ENCODE results near the gene PPP1R1A.

The PPP1R1A gene

GRCh38 chr12:54585243-54585642, 3.2 kb downstream of the PPP1R1A start:
- no peak overlapping the region for H3K4me3 ChIP-seq (ENCODE audit: low read length)
- H3K36me3 ChIP-seq (ENCODE audit: insufficient read depth, low read depth, low read length), result peaks cover 6% of the 10 kb centered on the region
- peaks cover 12% of the 10 kb centered on the region; the same call in 1 of the 2 replicates for H3K4me1 ChIP-seq (ENCODE audit: insufficient read depth, low read length)
- no peak overlapping the region for H3K27ac ChIP-seq (ENCODE audit: low read length)
- peaks cover 39% of the 10 kb centered on the region for H3K27me3 ChIP-seq (ENCODE audit: insufficient read depth, low read length)
- no peak overlapping the region for H3K9ac ChIP-seq (ENCODE audit: low read depth, low read length)
- H3K9me3 ChIP-seq (ENCODE audit: insufficient read depth, low read depth, low read length), result no peaks in the 10 kb centered on the region

- Histone ChIP-seq H3K4me3 (ENCODE audit: low read length) (no peak overlapping the region), H3K27ac (ENCODE audit: low read length) (no peak overlapping the region), H3K9me3 (ENCODE audit: insufficient read depth, low read depth, low read length) (no peaks in the 10 kb centered on the region), H3K9ac (ENCODE audit: low read depth, low read length) (no peak overlapping the region), H3K27me3 (ENCODE audit: insufficient read depth, low read length) (peaks cover 28% of the 10 kb centered on the region), H3K4me1 (ENCODE audit: insufficient read depth, low read length) (peaks cover 7% of the 10 kb centered on the region; the same call in 1 of the 2 replicates), H3K36me3 (ENCODE audit: insufficient read depth, low read depth, low read length) (peaks cover 6% of the 10 kb centered on the region)
These were observed 4.3 kb downstream of the PPP1R1A start for GRCh38 chr12:54584128-54584527.

- H3K4me1 ChIP-seq (ENCODE audit: insufficient read depth, low read length), result peaks cover 3% of the 10 kb centered on the region; the same call in 1 of the 2 replicates
- no peak overlapping the region for H3K9ac ChIP-seq (ENCODE audit: low read depth, low read length)
- peaks cover 6% of the 10 kb centered on the region for H3K36me3 ChIP-seq (ENCODE audit: insufficient read depth, low read depth, low read length)
- H3K27me3 ChIP-seq (ENCODE audit: insufficient read depth, low read length), result peaks cover 24% of the 10 kb centered on the region
- H3K4me3 ChIP-seq (ENCODE audit: low read length), result no peak overlapping the region
- no peak overlapping the region for H3K27ac ChIP-seq (ENCODE audit: low read length)
- H3K9me3 ChIP-seq (ENCODE audit: insufficient read depth, low read depth, low read length), result no peaks in the 10 kb centered on the region
These were observed 4.7 kb downstream of the PPP1R1A start for GRCh38 chr12:54583726-54584125.

GRCh38 chr12:54581412-54581811, 7.0 kb downstream of the PPP1R1A start:
- Histone ChIP-seq H3K27ac (ENCODE audit: low read length) (no peak overlapping the region), H3K27me3 (ENCODE audit: insufficient read depth, low read length) (peaks cover 5% of the 10 kb centered on the region; the same call in 1 of the 2 replicates), H3K4me1 (ENCODE audit: insufficient read depth, low read length) (peaks cover 3% of the 10 kb centered on the region; the same call in 1 of the 2 replicates), H3K9me3 (ENCODE audit: insufficient read depth, low read depth, low read length) (no peaks in the 10 kb centered on the region), H3K36me3 (ENCODE audit: insufficient read depth, low read depth, low read length) (peaks cover 6% of the 10 kb centered on the region), H3K4me3 (ENCODE audit: low read length) (no peak overlapping the region), H3K9ac (ENCODE audit: low read depth, low read length) (no peak overlapping the region)

- Histone ChIP-seq H3K9ac (ENCODE audit: low read depth, low read length) (no peak overlapping the region), H3K9me3 (ENCODE audit: insufficient read depth, low read depth, low read length) (no peaks in the 10 kb centered on the region), H3K4me1 (ENCODE audit: insufficient read depth, low read length) (peaks cover 3% of the 10 kb centered on the region; the same call in 1 of the 2 replicates), H3K36me3 (ENCODE audit: insufficient read depth, low read depth, low read length) (peaks cover 6% of the 10 kb centered on the region), H3K27me3 (ENCODE audit: insufficient read depth, low read length) (no peaks in the 10 kb centered on the region), H3K4me3 (ENCODE audit: low read length) (no peak overlapping the region), H3K27ac (ENCODE audit: low read length) (no peak overlapping the region)
These were observed 8.6 kb downstream of the PPP1R1A start for GRCh38 chr12:54579696-54580333.

GRCh38 chr12:54579258-54579657, 9.2 kb downstream of the PPP1R1A start:
- Histone ChIP-seq H3K36me3 (ENCODE audit: insufficient read depth, low read depth, low read length) (peaks cover 6% of the 10 kb centered on the region), H3K9ac (ENCODE audit: low read depth, low read length) (no peak overlapping the region), H3K4me1 (ENCODE audit: insufficient read depth, low read length) (peaks cover 3% of the 10 kb centered on the region; the same call in 1 of the 2 replicates), H3K27ac (ENCODE audit: low read length) (no peak overlapping the region), H3K27me3 (ENCODE audit: insufficient read depth, low read length) (no peaks in the 10 kb centered on the region), H3K9me3 (ENCODE audit: insufficient read depth, low read depth, low read length) (no peaks in the 10 kb centered on the region), H3K4me3 (ENCODE audit: low read length) (no peak overlapping the region)

- Histone ChIP-seq H3K9ac (ENCODE audit: low read depth, low read length) (no peak overlapping the region), H3K9me3 (ENCODE audit: insufficient read depth, low read depth, low read length) (no peaks in the 10 kb centered on the region), H3K4me1 (ENCODE audit: insufficient read depth, low read length) (peaks cover 1% of the 10 kb centered on the region; the same call in 1 of the 2 replicates), H3K36me3 (ENCODE audit: insufficient read depth, low read depth, low read length) (peaks cover 6% of the 10 kb centered on the region), H3K4me3 (ENCODE audit: low read length) (no peak overlapping the region), H3K27me3 (ENCODE audit: insufficient read depth, low read length) (no peaks in the 10 kb centered on the region), H3K27ac (ENCODE audit: low read length) (no peak overlapping the region)
These were observed 9.7 kb downstream of the PPP1R1A start for GRCh38 chr12:54578778-54579177.

- H3K27me3 ChIP-seq (ENCODE audit: insufficient read depth, low read length), result no peaks in the 10 kb centered on the region
- no peak overlapping the region for H3K9ac ChIP-seq (ENCODE audit: low read depth, low read length)
- H3K9me3 ChIP-seq (ENCODE audit: insufficient read depth, low read depth, low read length), result no peaks in the 10 kb centered on the region
- no peak overlapping the region for H3K4me3 ChIP-seq (ENCODE audit: low read length)
- peaks cover 17% of the 10 kb centered on the region; the same call in 1 of the 2 replicates for H3K4me1 ChIP-seq (ENCODE audit: insufficient read depth, low read length)
- H3K36me3 ChIP-seq (ENCODE audit: insufficient read depth, low read depth, low read length), result no peaks in the 10 kb centered on the region
- no peak overlapping the region for H3K27ac ChIP-seq (ENCODE audit: low read length)
These were observed 15.6 kb downstream of the PPP1R1A start for GRCh38 chr12:54572881-54573280.

- H3K36me3 ChIP-seq (ENCODE audit: insufficient read depth, low read depth, low read length), result no peaks in the 10 kb centered on the region
- no peak overlapping the region for H3K27ac ChIP-seq (ENCODE audit: low read length)
- H3K4me3 ChIP-seq (ENCODE audit: low read length), result no peak overlapping the region
- H3K4me1 ChIP-seq (ENCODE audit: insufficient read depth, low read length), result peaks cover 20% of the 10 kb centered on the region; the same call in 1 of the 2 replicates
- H3K27me3 ChIP-seq (ENCODE audit: insufficient read depth, low read length), result no peaks in the 10 kb centered on the region; the same call in 1 of the 2 replicates
- H3K9ac ChIP-seq (ENCODE audit: low read depth, low read length), result 0 out of 2 replicates have a peak overlapping the region, but pooled peaks have one; percentile 1
- H3K9me3 ChIP-seq (ENCODE audit: insufficient read depth, low read depth, low read length), result no peaks in the 10 kb centered on the region
These were observed 17.0 kb downstream of the PPP1R1A start for GRCh38 chr12:54571193-54572188.

- no peaks in the 10 kb centered on the region for H3K9me3 ChIP-seq (ENCODE audit: insufficient read depth, low read depth, low read length)
- H3K4me3 ChIP-seq (ENCODE audit: low read length), result no peak overlapping the region
- no peak overlapping the region for H3K9ac ChIP-seq (ENCODE audit: low read depth, low read length)
- no peak overlapping the region for H3K27ac ChIP-seq (ENCODE audit: low read length)
- no peaks in the 10 kb centered on the region for H3K36me3 ChIP-seq (ENCODE audit: insufficient read depth, low read depth, low read length)
- H3K27me3 ChIP-seq (ENCODE audit: insufficient read depth, low read length), result peaks cover 3% of the 10 kb centered on the region; the same call in 1 of the 2 replicates
- peaks cover 34% of the 10 kb centered on the region for H3K4me1 ChIP-seq (ENCODE audit: insufficient read depth, low read length)
These were observed 18.4 kb downstream of the PPP1R1A start for GRCh38 chr12:54569995-54570528.

GRCh38 chr12:54569072-54569471, 19.4 kb downstream of the PPP1R1A start:
- Histone ChIP-seq H3K9ac (ENCODE audit: low read depth, low read length) (no peak overlapping the region), H3K4me3 (ENCODE audit: low read length) (no peak overlapping the region), H3K27me3 (ENCODE audit: insufficient read depth, low read length) (peaks cover 6% of the 10 kb centered on the region), H3K27ac (ENCODE audit: low read length) (no peak overlapping the region), H3K36me3 (ENCODE audit: insufficient read depth, low read depth, low read length) (no peaks in the 10 kb centered on the region), H3K4me1 (ENCODE audit: insufficient read depth, low read length) (peaks cover 37% of the 10 kb centered on the region), H3K9me3 (ENCODE audit: insufficient read depth, low read depth, low read length) (no peaks in the 10 kb centered on the region)
